Right renal pelvis (tissue), 4 donors: ENCODE measurements around the gene PDXDC1. TPM values are rescaled to one million over a fixed set of nuclear protein-coding genes. Genes with fewer than 3 reads are reported as not detected.
"Not testable (repeated sequence)": the region's sequence is repeated elsewhere in the genome, so short reads cannot be mapped to it uniquely, and the experiment has no call there.

ENCODE experiments used
- DNase-seq, 4 donors: peaks; one replicate each; pipeline ENCODE4 v3.0.0-alpha.2; 2013; ENCODE audit warnings: low read depth in 4 of 4, low spot score in 3 of 4, missing footprints in 1 of 4
- polyA plus RNA-seq, 4 donors: library from polyadenylated mRNA; unstranded; fragments of 120-200 nt; gene quantifications; one replicate each; pipeline ENCODE4 v1.2.1, GENCODE V29; 2013; ENCODE audit not compliant: insufficient read length in 4 of 4

PDXDC1 gene
- polyA plus RNA-seq, 4 donors: 97.9 to 103 (median 101) TPM

DNA sequence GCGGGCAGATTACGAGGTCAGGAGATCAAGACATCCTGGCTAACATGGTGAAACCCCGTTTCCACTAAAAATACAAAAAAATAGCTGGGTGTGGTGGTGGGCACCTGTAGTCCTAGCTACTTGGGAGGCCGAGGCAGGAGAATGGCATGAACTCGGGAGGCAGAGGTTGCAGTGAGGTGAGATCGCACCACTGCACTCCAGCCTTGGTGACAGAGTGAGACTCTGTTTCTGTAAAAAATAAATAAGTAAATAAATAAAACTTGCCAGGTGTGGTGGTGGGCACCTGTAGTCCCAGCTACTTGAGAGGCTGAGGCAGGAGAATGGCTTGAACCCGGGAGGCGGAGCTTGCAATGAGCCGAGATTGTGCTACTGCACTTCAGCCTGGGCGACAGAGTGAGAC lies 38.1 kb downstream of the PDXDC1 start:
- not testable (repeated sequence) for DNase-seq

- not testable (repeated sequence) for DNase-seq
Measured at GRCh38 chr16:15015671-15016070, 40.8 kb downstream of the PDXDC1 start.

DNA sequence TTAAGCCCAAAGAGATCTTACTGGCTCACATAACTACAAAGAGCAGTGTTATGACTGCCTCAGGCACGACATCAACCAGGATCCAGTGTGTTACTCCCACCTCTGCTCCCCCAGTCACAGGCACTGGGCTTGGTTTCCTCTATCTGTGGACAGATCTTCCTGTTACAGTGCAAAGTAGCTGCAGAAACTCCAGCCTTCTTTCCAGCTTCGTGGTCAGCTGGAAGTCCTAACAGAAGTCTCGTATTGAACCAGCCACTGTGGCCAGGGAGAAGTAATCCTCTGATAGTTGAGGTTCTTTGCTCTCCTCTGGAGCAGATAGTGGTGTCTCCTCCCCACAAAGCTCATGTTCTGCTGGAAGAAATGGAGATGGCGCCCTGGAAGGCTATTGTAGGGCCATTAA lies 41.5 kb downstream of the PDXDC1 start:
- DNase-seq: not testable (repeated sequence)

DNA sequence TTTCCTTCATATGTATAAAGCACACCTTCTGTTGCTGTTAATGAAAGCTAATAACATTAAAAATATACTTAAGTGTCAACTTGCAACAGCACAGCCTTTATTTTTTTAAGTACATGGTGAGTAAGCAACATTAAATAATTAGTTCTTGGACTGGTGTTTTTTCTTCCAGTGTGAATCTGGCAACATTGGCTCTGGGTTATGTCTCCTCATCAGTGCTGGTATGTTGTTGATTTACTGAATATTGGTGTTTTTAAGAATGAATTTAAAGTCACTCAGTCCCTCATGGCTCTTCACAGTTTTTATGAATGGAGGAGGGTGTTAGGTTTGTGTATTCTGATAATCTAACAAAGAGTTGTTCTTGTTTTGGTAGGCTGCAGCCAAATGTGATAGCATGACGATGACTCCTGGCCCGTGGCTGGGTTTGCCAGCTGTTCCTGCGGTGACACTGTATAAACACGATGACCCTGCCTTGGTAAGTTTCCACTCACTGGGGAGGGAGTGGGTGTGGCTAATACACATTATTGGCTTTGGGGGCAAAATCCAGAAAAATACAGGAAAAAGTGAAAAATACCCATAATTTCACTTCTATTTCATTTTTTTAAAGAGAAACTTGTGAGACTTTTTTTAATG lies 42.2 kb downstream of the PDXDC1 start:
- DNase-seq: not testable (repeated sequence)

DNA sequence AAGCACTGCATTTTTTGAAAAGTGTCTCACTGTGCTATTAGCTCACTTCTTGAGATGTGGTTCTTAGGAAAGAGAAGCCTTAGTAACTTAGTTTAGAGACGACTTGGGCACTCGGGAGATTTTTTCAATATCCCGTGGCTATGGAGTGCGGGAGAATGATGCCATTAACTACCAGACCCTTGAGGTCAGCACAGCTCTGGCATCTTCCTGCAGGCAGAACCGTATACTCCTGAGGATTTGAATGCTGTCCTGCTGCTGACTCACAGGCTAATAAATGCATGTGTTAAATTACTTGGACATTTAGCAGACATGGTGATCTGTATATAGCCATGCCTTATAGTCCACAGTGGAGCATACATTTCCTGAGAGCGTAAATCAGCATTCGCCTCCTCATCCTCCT lies 46.6 kb downstream of the PDXDC1 start:
- DNase-seq: not testable (repeated sequence)

GRCh38 chr16:15022194-15022593 lies 47.4 kb downstream of the PDXDC1 start:
- not testable (repeated sequence) for DNase-seq

DNA sequence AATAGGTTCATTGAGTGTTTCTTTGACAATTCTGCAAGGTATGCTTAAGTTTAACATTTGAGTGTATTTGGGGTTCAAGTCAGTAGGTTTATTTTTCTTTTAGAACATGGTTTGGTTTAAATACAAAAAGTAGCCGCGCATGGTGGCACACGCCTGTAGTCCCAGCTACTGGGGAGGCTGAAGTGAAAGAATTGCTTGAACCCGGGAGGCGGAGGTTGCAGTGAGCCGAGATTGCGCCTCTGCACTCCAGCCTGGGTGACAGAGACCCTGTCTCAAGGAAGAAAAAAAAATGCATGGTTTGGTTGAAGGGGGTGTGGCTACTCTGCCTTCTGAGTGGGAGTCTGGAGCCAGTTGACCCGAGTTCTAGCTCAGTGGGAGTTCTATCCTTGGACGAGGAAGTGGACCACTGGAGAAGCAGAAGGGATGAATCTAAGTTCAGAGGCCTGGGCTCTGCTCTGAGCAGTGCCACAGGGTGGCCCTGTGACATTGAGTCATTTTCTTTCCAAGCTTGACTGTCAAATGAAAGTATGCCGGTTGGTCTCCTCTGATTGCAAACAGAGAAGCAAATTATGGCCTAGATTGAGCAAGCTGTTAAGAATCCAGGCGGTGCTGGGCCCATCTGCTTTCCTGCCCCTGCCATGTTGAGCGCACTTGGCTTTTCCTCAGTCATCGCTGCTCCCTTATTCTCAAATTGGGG lies 48.7 kb downstream of the PDXDC1 start:
- not testable (repeated sequence) for DNase-seq

- not testable (repeated sequence) for DNase-seq
Measured at GRCh38 chr16:15024858-15025199, 50.0 kb downstream of the PDXDC1 start.

GRCh38 chr16:15025234-15025951 lies 50.6 kb downstream of the PDXDC1 start:
- DNase-seq: not testable (repeated sequence)

DNA sequence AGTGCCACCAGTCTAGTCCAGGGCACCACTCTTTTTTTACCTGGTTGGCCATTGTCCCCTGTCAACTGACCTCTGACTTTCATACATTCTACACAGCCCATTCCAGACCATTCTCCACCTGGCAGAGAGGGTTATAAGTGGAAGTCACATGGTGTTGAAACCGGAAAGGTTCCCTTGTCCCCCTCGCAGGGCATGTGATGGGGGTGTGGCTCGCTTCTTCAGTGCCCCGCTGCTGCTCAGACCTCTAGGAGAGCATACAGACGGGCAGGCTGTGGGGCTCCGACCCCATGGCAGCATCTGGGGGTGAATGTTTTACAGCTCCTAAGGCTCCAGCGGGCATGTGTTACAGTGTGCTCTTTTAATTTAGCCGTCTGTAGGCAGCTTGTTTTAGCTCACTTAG lies 52.2 kb downstream of the PDXDC1 start:
- not testable (repeated sequence) for DNase-seq

DNA sequence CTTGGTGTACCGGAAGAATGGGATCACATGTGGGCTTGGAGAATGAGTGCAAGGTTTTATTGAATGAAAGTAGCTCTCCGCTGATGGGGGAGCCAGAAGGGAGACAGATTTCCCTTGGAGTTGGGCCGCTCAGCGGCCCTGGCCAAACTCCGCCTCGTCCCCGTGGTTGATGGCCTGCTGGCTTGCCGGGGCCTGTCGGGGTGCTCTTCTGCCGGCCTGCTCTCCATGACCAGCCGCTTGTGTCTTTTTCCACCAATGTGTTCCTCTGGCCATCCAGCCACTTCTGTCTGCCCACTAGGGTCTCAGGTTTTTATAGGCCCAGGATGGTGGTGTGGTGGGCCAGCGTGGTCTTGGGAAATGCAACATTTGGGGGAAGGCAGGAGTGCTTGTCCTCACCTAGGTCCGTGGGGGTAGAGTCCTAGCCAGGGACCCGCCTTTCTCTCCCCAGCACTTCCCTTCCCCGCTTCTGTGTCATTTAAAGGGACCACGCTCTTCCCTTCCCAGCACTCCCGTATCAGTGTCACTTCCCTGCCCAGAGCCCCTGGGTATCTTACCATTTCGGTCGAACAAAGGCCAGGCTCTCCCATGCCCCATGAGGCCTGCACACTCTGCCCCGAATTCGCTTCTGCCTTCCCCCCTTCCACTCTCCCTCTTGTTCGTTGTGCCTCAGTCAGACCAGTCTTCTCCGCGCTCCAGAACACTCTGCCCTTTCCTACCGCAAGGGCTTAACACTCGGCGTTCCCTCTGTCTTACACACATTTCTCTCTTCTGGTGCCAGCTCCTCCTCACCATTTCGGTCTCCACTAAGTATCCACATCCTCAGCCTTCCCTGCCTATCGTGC lies 52.9 kb downstream of the PDXDC1 start:
- not testable (repeated sequence) for DNase-seq

GRCh38 chr16:15028345-15028715 lies 53.5 kb downstream of the PDXDC1 start:
- not testable (repeated sequence) for DNase-seq

GRCh38 chr16:15028801-15029698 lies 54.2 kb downstream of the PDXDC1 start:
- DNase-seq: not testable (repeated sequence)

DNA sequence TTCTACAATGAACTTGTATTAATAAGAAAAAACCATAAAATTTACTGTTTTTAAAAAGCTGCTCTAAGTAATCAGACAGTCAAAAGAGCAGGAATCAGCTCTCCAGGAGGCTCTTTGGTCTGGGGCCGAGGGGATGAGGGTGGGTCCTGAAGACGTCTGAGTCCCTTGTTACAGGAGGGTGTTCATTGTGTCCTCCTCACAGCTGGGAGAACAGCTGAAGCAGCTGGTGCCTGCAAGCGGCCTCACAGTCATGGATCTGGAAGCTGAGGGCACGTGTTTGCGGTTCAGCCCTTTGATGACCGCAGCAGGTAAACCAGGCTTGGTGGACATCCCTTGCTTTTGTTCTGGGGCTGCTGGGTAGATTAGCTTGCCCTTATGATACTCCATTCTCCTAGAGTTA lies 54.9 kb downstream of the PDXDC1 start:
- DNase-seq: not testable (repeated sequence)

DNA sequence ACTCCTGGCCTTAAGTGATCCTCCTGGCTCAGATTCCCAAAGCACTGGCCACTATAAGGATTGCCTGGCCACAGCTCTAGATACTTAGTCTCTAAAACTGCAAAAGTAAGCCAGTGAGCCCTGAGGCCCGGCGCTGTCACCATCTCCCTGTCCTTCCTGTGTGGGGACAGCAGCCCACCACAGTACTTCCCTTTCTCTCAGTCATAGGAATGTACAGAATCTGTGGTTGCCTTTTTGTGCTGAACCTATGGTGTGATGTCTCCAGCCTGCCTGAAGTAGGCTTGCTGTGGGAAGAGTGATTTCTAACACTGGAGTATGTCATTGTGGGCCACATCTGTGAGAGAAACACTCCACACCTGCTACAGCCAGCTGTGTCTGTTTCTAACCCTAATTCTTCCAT lies 56.4 kb downstream of the PDXDC1 start:
- no peak for DNase-seq

DNA sequence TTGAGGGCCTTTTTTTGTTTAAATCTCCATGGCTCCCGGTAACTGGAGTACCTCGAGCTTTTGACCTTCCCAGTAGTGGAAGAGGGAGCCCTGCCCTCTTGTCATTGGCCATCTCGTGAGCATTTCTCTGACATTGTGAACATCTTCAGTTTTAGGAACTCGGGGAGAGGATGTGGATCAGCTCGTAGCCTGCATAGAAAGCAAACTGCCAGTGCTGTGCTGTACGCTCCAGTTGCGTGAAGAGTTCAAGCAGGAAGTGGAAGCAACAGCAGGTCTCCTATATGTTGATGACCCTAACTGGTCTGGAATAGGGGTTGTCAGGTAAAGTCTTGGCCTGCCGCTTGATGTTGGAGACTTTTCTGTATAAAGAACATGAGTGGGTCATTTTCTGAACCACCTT lies 56.8 kb downstream of the PDXDC1 start:
- no peak for DNase-seq

GRCh38 chr16:15032547-15033308 lies 57.9 kb downstream of the PDXDC1 start:
- no peak for DNase-seq

DNA sequence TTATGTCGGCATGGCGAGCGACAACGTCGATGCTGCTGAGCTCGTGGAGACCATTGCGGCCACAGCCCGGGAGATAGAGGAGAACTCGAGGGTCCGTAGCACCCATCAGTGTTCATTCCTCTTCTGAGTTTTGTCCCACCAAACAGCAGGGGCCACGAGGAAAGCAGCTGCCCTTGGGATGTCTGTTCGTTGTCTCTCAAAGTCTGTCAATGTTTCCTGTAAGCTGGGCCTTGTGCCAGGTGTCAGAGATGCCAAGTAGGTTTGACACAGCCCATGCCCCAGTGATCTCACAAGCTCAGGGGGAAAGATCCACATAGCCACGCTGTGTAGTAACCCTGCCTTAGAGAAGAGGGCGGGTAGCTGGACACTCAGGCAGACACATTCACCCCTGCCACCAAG lies 58.5 kb downstream of the PDXDC1 start:
- DNase-seq: no peak
